Hepatocyte (in vitro differentiated cells): Measurements from ENCODE around the gene PCGF1.

Source experiments
- CTCF ChIP-seq: fragments of 200-600 bp; sonication (generic); IDR thresholded peaks from 2 replicates; pipeline ENCODE4 v1.5.1; 2016; ENCODE audit warnings: antibody characterized with exemption, mild to moderate bottlenecking; ENCODE audit not compliant: poor library complexity
- EZH2 ChIP-seq: fragments of 200-600 bp; sonication (generic); IDR thresholded peaks from 2 replicates; pipeline ENCODE4 v1.6.1; 2016; ENCODE audit warnings: antibody characterized with exemption, mild to moderate bottlenecking, borderline replicate concordance
- EZH2phosphoT487 ChIP-seq: fragments of 200-600 bp; sonication (generic); IDR thresholded peaks from one replicate; pipeline ENCODE4 v1.6.1; 2018; ENCODE audit warnings: antibody characterized with exemption, mild to moderate bottlenecking, low read depth, moderate library complexity; ENCODE audit not compliant: unreplicated experiment, severe bottlenecking

- TF ChIP-seq CTCF = no peak
- TF ChIP-seq EZH2phosphoT487 = no peak
- TF ChIP-seq EZH2 = no peak
Observed at GRCh38 chr2:74555610-74556103, 48.2 kb upstream of the PCGF1 start.
